ENCODE data around the gene LSM14B. TPM values are rescaled to one million over a fixed set of nuclear protein-coding genes. Genes with fewer than 3 reads are reported as not detected.

LSM14B gene
- total and polyA plus RNA-seq, 8 donors: 0.58 to 27.2 (median 15.3) TPM

- Histone ChIP-seq H3K9me3 (peaks cover 3 to 55% (median 47%) of the 10 kb centered on the region in 4 donors), H3K4me1 (no peaks in the 10 kb centered on the region), H3K36me3 (no peaks in the 10 kb centered on the region), H3K27me3 (peaks cover 0 to 58% (median 7%) of the 10 kb centered on the region in 3 donors), H3K4me3 (no peak overlapping the region), H3K27ac (no peak overlapping the region)
- intact Hi-C loops (cut with DNase I; ENCODE audit: low total_unique reads): no loop called here
- no peak for TF ChIP-seq EP300 (IDR thresholded peaks at IDR 0.05)
- TF ChIP-seq POLR2AphosphoS5 (IDR thresholded peaks at IDR 0.05): no peak
- no peak for TF ChIP-seq POLR2A (IDR thresholded peaks at IDR 0.05)
- TF ChIP-seq CTCF (IDR thresholded peaks at IDR 0.05): no peak
- 82 to 91% (median 88%) methylated on average over 4 of the region's 4 CpGs for WGBS, 5 donors
- DNase-seq: no peak
These were observed 21.2 kb upstream of the LSM14B start for GRCh38 chr20:62101078-62101477.

GRCh38 chr20:62103508-62104233 is 18.6 kb upstream of the LSM14B start:
- no peak overlapping the region for H3K27ac ChIP-seq
- TF ChIP-seq POLR2AphosphoS5 (IDR thresholded peaks at IDR 0.05) (no peak), POLR2A (IDR thresholded peaks at IDR 0.05) (no peak), CTCF (IDR thresholded peaks at IDR 0.05) (no peak), EP300 (IDR thresholded peaks at IDR 0.05) (no peak)
- no peak for DNase-seq
- 67 to 76% (median 71%) methylated on average over 19 to 21 of the region's 21 CpGs for WGBS, 5 donors
- H3K27me3 ChIP-seq: peaks cover 0 to 48% (median 7%) of the 10 kb centered on the region in 3 donors
- H3K4me3 ChIP-seq: no peak overlapping the region
- peaks cover 22 to 81% (median 70%) of the 10 kb centered on the region in 4 donors for H3K9me3 ChIP-seq
- no peaks in the 10 kb centered on the region for H3K4me1 ChIP-seq
- intact Hi-C loops (cut with DNase I; ENCODE audit: low total_unique reads): no loop called here
- H3K36me3 ChIP-seq: no peaks in the 10 kb centered on the region

- 32 to 46% (median 39%) methylated on average over 12 to 15 of the region's 15 CpGs for WGBS, 5 donors
- Histone ChIP-seq H3K4me1 (no peaks in the 10 kb centered on the region), H3K4me3 (no peak overlapping the region), H3K36me3 (no peaks in the 10 kb centered on the region), H3K9me3 (peaks cover 22 to 87% (median 75%) of the 10 kb centered on the region in 4 donors), H3K27ac (no peak overlapping the region), H3K27me3 (peaks cover 0 to 48% (median 7%) of the 10 kb centered on the region in 3 donors)
- TF ChIP-seq CTCF (IDR thresholded peaks at IDR 0.05) (no peak), POLR2A (IDR thresholded peaks at IDR 0.05) (no peak), EP300 (IDR thresholded peaks at IDR 0.05) (no peak), POLR2AphosphoS5 (IDR thresholded peaks at IDR 0.05) (no peak)
- intact Hi-C loops (cut with DNase I; ENCODE audit: low total_unique reads): no loop called here
- DNase-seq: no peak
These were observed 18.0 kb upstream of the LSM14B start for GRCh38 chr20:62104234-62104789.

- H3K27me3 ChIP-seq: peaks cover 0 to 46% (median 7%) of the 10 kb centered on the region in 3 donors
- 25 to 37% (median 31%) methylated on average over 7 of the region's 7 CpGs for WGBS, 5 donors
- H3K27ac ChIP-seq: no peak overlapping the region
- H3K4me3 ChIP-seq: no peak overlapping the region
- intact Hi-C loops (cut with DNase I; ENCODE audit: low total_unique reads): no loop called here
- no peaks in the 10 kb centered on the region for H3K36me3 ChIP-seq
- H3K4me1 ChIP-seq: no peaks in the 10 kb centered on the region
- TF ChIP-seq POLR2A (IDR thresholded peaks at IDR 0.05): no peak
- TF ChIP-seq EP300 (IDR thresholded peaks at IDR 0.05): no peak
- TF ChIP-seq CTCF (IDR thresholded peaks at IDR 0.05): no peak
- TF ChIP-seq POLR2AphosphoS5 (IDR thresholded peaks at IDR 0.05): no peak
- peaks cover 22 to 91% (median 78%) of the 10 kb centered on the region in 4 donors for H3K9me3 ChIP-seq
- DNase-seq: peak in 1 of 2 donors; percentile 36
These were observed 17.4 kb upstream of the LSM14B start for GRCh38 chr20:62104791-62105345.
